Measurements from ENCODE around the gene KMT2C. TPM values are rescaled to one million over a fixed set of nuclear protein-coding genes. Genes with fewer than 3 reads are reported as not detected.
A peak's percentile ranks its signal among the peaks of the same experiment; 100 is the strongest.

The KMT2C gene
- total and polyA plus RNA-seq, 2 of the 13 experiments (the other 11 are each of a cell fraction or from before 2014, with no cell fraction given): 7.1 to 14.4 TPM

- FAIRE-seq: no peak
- Histone ChIP-seq H3K4me1 (ENCODE audit: insufficient read depth, low read length) (no peaks in the 10 kb centered on the region), H3K36me3 (replicated peaks in 1 of 2; ENCODE audit: control insufficient read depth in 1 of 2, insufficient read depth in 2 of 2, low read length in 2 of 2) (peaks cover 0 to 7% of the 10 kb centered on the region in 2 experiments; a peak in 2 of 5 replicates), H3K27me3 (ENCODE audit: control insufficient read depth in 1 of 2, insufficient read depth in 2 of 2, low read length in 2 of 2) (no peaks in the 10 kb centered on the region), H3K9ac (ENCODE audit: insufficient read depth, low read depth, low read length) (no peak overlapping the region), H4K20me1 (ENCODE audit: insufficient read depth, low read length) (no peaks in the 10 kb centered on the region), H3K4me2 (ENCODE audit: low read depth, low read length) (no peak overlapping the region), H3K79me2 (ENCODE audit: insufficient read depth, low read length) (no peaks in the 10 kb centered on the region), H3K9me3 (ENCODE audit: low read length) (no peaks in the 10 kb centered on the region), H3K4me3 (replicated peaks in 1 of 3; ENCODE audit: insufficient read depth in 1 of 3, low read depth in 2 of 3, low read length in 3 of 3) (no peak overlapping the region), H3K27ac (ENCODE audit: extremely low read length, insufficient read depth, low read length) (no peak overlapping the region), H2AFZ (ENCODE audit: low read length) (no peak overlapping the region)
- no peak for DNase-seq (ENCODE audit: low spot score)
- WGBS (ENCODE audit: low lambda C conversion rate): 90% methylated on average over 4 of the region's 4 CpGs
- POLR2A ChIA-PET: no interaction called here
- no peak for ATAC-seq
- CTCF ChIA-PET (ENCODE audit: low intra/inter-chr PET ratio, low total read pairs): no interaction called here
- in situ Hi-C loops (cut with HindIII; ENCODE audit: extremely low pct_ligation_motif_present, low pct_unique_long_range_greater_than_20kb) (no loop called here), intact Hi-C loops (cut with micrococcal nuclease; ENCODE audit: unreplicated experiment) (no loop called here)
- TF ChIP-seq ZNF7 (CRISPR knock-in tag; IDR thresholded peaks at IDR 0.05) (no peak), ZNF768 (CRISPR knock-in tag; IDR thresholded peaks at IDR 0.05) (no peak), ATF7 (IDR thresholded peaks at IDR 0.05) (peak; percentile 75), ATF7 (CRISPR knock-in tag; IDR thresholded peaks at IDR 0.05) (no peak)
- no TSS peak for BruUV-seq (replicated peaks)
Observed at GRCh38 chr7:152106990-152107389, 328.8 kb downstream of the KMT2C start.

GRCh38 chr7:152105205-152105604, 330.6 kb downstream of the KMT2C start:
- Histone ChIP-seq H2AFZ (ENCODE audit: low read length) (no peak overlapping the region), H3K9ac (ENCODE audit: insufficient read depth, low read depth, low read length) (no peak overlapping the region), H3K4me1 (ENCODE audit: insufficient read depth, low read length) (no peaks in the 10 kb centered on the region), H3K4me2 (ENCODE audit: low read depth, low read length) (no peak overlapping the region), H3K36me3 (replicated peaks in 1 of 2; ENCODE audit: control insufficient read depth in 1 of 2, insufficient read depth in 2 of 2, low read length in 2 of 2) (peaks cover 0 to 7% of the 10 kb centered on the region in 2 experiments; a peak in 2 of 5 replicates), H3K79me2 (ENCODE audit: insufficient read depth, low read length) (no peaks in the 10 kb centered on the region), H3K4me3 (replicated peaks in 1 of 3; ENCODE audit: insufficient read depth in 1 of 3, low read depth in 2 of 3, low read length in 3 of 3) (no peak overlapping the region), H3K27me3 (ENCODE audit: control insufficient read depth in 1 of 2, insufficient read depth in 2 of 2, low read length in 2 of 2) (no peaks in the 10 kb centered on the region), H4K20me1 (ENCODE audit: insufficient read depth, low read length) (no peaks in the 10 kb centered on the region), H3K9me3 (ENCODE audit: low read length) (no peaks in the 10 kb centered on the region), H3K27ac (ENCODE audit: extremely low read length, insufficient read depth, low read length) (no peak overlapping the region)
- FAIRE-seq (no peak), ATAC-seq (no peak), DNase-seq (ENCODE audit: low spot score) (no peak)
- 96% methylated on average over 11 of the region's 11 CpGs for WGBS (ENCODE audit: low lambda C conversion rate)
- TF ChIP-seq ZSCAN20 (CRISPR knock-in tag; IDR thresholded peaks at IDR 0.05; ENCODE audit: borderline replicate concordance): no peak
- no peak for TF ChIP-seq RBM39 (IDR thresholded peaks at IDR 0.05; ENCODE audit: low read depth, low read length, poor library complexity, severe bottlenecking)
- TF ChIP-seq SOX6 (IDR thresholded peaks at IDR 0.05): no peak
- no peak for TF ChIP-seq SOX6 (CRISPR knock-in tag; IDR thresholded peaks at IDR 0.05)
- ChIA-PET POLR2A (no interaction called here), CTCF (ENCODE audit: low intra/inter-chr PET ratio, low total read pairs) (no interaction called here)
- in situ Hi-C loops (cut with HindIII; ENCODE audit: extremely low pct_ligation_motif_present, low pct_unique_long_range_greater_than_20kb): no loop called here
- BruUV-seq (replicated peaks): no TSS peak
- intact Hi-C loops (cut with micrococcal nuclease; ENCODE audit: unreplicated experiment): no loop called here
